C1 segment of cervical spinal cord (tissue), 14 donors: ENCODE measurements around the gene RPS6KA5.
"Not testable (repeated sequence)": the region's sequence is repeated elsewhere in the genome, so short reads cannot be mapped to it uniquely, and the experiment has no call there.

Experiments
- DNase-seq, 14 donors: peaks; one replicate each; lab custom pipeline; 2025; lab: John Stamatoyannopoulos, UW

Gene RPS6KA5

DNA sequence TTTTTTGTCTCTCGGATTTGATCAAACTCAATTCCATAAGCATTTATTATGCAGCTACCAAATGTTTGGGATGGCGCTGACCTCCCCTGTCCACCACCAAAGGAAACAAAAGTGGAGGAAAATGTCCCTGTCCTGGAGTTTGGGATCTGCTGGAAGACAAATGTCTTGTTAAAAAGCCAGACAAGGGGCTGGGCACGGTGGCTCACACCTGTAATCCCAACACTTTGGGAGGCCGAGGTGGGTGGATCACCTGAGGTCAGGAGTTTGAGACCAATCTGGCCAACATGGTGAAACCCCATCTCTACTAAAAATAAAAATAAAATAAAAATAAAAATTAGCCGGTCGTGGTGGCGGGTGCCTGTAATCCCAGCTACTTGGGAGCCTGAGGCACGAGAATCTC is 221.9 kb downstream of the RPS6KA5 start:
- DNase-seq = not testable (repeated sequence)

DNA sequence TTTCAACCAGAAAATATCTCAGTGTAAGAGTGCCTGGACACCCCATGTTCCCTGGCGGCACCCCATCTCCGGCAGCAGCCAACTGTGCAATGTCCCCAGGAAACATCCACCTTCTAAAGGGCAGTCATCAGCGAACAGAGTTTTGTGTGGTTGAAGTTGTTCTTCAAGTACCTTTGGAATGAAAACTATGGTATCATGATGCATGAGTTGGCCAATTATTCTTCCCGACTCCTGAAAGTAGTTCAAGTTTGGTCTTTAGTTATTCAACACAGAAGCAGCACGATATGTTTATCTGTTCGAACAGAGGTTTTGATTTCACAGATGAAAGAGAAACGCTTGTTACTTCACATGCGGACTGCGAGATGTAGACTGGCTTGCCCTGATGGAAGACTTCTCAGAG is 223.1 kb downstream of the RPS6KA5 start:
- no peak for DNase-seq

DNA sequence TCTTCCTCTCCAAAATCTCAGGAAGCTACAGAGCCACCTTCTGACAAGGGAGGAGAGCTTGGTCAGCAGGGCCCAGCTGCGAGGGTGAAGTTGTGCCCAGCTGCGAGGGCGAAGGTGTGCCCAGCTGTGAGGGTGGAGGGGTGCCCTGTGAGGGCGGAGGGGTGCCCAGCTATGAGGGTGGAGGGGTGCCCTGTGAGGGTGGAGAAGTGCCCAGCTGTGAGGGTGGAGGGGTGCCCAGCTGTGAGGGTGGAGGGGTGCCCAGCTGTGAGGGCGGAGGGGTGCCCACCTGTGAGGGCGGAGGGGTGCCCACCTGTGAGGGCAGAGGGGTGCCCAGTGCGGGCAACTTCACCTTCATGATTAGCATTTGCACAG is 223.8 kb downstream of the RPS6KA5 start:
- no peak for DNase-seq

DNA sequence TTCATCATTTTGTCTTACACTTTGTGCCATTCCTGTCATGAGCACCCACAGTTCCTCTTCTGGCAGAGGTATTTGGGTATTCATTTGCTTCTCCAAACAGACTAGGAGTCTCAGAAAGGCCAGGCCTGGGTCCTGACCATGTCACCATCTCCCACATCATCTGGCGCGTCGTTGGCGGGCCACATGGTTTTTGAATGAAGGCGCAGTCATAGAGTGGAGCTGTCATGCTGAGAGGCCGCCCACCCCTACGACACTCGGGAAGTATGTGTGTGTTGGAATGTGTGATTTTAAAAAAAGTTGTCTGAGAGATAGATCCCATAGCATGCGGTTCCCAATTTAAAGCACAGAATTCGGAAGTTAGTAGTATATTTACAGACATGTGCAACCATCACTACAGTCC is 228.6 kb downstream of the RPS6KA5 start:
- no peak for DNase-seq

DNA sequence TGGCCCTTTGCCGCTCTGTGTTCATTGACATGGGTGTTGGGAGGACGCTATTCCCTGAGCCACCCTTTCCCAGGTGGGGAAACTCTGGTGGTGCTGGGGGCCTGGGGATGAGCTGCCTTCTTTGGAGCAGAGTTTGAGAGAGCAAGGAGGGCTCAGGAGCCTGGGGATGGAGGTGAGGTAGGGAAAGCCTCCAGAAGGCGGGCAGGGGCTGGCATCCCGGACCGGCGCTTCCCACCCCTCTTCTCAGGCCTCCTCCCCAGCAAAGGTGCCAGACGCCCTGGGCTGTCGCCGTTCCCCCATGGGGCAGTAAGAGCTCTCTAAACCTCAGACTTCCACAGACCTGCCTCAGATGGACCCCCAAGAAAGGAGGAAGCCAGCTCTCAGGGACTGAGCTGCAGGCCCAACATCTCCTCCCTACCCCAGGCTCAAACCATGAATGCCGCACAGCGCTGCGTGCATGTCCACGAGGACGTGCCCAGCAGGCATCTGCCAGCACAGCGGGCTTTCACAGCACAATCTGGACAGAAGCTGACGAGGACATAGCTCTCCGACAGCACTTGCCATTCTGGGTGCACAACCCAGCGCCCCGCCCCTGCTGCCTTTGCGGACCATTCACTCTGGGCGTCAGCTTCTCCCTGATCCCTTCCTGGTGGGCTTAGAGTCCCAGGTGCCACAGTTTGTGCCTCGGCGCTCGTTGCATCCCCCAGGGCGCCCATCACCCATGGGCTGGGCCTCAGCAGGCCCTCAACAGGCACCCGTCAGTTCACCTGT is 229.3 kb downstream of the RPS6KA5 start:
- DNase-seq = no peak

DNA sequence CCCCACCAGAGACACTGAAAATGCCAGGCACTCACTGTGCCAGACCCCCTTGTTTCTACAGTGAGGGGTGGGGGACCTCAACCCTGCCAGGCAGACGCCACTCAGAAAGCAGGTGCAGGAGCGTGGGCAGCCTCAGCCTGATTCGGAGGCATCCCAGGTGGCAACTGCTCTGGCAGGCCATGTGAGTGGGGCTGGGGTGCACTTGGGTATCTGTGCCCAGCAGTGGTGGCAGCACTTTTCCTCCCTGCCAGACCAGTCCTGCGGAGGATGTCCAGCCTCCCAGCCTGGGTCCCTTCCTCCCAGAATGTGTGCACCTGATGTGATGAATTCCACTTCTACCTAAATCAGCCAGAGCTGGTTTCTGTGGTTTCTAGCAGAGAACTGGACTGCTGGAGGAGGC is 230.8 kb downstream of the RPS6KA5 start:
- DNase-seq = no peak

DNA sequence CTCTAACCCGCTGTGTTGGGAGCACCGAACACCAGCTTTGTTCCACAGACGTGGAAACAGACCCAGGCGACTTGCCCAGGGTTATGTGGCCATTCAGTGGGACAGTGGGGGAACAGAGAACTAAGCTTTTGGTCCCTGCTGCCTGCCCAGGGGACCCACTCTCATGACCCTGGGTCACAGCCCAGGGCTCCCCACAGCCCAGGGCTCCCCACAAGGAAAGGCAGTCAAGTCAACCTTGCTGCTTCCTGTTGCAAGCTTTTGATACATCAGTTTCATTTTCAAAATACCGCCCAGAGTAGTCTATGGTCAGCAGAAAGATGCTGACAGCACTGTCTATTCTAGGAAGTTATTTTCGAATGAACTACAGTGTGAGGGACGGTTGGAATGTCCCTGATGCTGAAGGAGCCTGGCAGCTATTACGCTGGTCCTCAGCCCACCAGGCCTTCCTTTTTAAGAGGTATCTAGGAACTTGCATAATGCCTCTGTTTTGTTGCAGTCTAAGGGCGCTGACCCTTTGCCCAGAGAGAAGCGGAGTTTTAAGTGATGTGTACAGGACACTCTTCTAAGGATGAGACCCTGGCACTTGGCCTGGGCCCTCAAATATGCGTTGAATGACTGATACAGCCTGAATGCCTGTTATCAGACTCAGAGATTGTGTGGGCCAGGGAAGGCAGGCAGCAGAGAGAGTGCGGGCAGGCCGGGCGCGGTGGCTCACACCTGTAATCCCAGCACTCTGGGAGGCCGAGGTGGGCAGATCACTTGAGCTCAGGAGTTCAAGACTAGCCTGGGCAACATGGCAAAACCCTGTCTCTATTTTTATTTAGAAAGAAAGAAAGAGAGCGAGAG is 231.6 kb downstream of the RPS6KA5 start:
- peak in 4 of 14 donors; percentile 31 to 57 (median 51) for DNase-seq

DNA sequence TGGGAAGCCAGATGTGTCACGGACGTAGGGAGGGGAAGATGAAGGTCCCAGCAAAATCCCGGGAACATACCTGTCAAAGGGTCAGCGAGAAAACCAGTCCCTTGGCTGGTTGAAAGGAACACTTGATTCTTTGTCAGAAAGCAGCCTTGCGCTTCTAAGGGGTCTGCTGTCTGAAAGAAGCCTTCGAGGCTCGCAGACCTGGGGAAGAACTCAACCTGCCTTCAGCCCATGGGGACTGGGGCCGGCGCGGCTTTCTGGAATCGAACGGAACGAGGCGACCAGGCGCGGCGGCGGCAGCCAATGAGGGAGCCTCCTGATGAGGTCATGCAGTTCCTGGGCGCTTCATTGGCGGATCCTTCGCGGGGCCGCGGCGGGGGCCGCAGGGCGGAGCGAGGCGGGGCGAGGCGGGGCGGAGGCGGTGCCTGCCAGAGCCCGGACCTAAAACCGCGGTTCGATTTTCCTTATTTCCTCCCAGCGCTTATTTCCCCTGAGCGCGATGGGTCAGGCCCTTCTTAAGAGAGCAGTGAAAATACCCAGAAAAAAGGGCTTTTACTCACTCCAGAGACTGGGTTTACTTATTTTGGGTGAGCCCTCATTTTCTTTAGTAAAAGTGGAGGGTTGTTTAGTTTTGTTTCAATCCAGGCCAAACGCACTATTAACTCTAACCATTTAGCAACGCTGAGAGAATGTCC is 232.4 kb downstream of the RPS6KA5 start:
- peak; percentile 77 to 94 (median 90) for DNase-seq

DNA sequence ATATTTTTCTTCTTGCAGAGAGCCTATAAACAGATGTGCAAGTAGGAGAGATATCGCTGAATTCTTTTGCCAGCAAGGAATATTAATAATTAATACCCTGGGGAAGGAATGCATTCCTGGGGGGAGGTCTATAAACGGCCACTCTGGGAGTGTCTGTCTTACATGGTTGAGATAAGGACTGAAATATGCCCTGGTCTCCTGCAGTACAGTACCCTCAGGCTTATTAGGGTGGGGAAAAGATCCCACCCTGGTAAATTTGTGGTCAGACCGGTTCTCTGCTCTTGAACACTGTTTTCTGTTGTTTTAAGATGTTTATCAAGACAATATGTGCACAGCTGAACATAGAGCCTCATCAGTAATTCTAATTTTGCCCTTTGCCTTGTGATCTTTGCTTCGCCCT is 236.9 kb downstream of the RPS6KA5 start:
- DNase-seq = not testable (repeated sequence)

DNA sequence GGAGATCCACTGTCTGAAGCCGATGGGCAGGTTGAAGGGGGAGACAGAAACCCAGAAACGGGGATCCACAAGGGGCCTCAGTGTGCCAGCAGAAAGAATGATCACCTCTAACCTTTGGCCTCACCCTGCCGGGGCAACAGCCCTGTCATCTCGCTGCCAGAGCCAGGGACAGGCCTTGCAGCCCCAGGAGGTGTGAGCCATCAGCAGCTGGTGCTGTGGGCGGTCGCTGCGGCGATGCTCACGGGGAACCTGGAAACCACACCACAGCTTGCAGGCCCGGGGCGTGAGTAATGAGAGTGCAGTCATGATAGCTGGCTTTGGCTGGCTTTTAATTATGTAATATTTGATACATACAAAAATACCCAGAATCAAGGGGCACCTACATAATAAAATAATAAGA is 239.5 kb downstream of the RPS6KA5 start:
- no peak for DNase-seq

DNA sequence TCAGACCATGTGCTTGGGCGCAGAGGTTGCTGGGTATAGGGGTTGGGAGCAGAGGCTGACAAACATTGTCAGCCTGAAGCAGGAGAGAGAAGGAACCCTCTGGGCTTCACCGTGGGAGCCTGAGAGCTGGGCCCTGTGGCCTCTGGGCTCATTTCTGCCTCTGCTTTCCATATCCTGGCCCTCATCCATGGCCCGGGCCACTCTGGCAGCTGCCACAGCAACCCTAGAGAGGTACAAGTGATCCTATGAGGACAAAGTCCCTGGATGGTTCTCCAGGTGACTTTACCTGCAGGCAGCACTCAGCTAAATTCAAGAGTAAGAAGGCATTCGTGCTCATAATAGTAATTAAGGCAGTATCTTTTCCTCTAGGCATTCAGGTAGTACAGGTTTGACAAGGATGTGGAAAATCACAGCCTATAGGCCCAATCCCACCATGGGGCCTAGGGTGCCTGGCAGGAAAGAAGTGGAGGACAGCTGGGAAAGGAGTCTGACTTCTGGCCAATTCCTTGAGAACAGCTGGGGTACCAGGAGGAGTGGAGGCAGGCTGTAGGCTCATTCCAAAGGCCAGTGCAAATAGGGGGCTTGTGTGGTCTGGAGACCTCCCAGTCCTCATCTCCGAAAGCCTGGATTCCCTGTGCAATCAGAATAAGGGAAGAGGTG is 240.6 kb downstream of the RPS6KA5 start:
- DNase-seq = no peak

DNA sequence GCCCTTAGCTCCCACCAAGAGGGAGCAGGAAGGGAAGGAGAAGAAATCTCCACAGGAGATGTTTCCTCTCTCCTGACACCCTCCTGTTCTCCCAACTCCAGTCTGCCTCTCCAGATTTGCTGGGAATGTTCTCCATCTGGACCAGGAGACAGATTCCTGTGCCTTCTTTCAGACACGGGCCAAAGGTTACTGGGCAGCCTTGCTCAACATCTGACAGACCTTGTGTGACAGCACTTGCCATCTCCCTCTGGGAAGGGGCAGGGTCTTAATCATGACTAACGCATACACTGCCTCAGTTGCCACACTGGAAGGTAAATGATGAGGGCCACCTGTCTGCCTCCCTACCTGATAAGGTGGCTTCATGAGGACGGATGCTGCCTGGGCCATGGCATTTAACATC is 241.7 kb downstream of the RPS6KA5 start:
- no peak for DNase-seq

DNA sequence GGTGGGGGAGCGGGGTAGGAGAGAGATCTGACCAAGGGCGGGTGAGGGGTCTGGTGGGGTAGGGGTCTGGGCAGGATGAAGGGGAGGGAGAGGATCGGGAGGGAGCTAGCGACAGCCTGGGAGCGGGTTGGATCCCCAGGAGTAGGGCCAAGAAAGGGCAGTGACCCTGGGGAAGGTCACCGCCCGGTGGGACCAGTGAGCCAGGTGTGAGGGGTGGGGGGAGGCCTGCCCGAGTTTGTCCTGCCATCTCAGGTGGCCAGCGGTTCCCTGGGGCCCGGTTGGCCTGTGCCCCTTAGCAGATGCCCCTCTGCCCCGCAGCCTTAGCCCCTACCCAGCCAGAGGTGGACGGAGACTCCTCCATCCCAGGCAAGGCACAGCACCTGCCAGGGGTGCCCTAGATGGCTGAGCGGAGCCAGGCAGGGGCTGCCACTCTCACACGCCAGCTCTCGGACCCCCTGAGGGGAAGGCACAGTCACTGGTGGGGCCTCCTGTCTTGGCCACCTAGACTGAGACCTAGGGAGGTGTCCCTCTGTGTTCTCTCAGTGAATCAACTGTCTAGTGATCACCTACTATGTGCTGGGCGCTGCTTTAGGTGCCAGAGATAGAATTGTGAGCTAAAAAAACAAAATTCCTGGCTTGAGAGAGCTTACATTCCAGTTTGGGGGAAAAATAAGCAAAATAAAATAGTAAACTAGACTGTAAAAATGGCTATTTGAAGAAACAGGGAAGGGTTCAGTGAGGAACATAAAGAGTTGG is 243.6 kb downstream of the RPS6KA5 start:
- DNase-seq = no peak

DNA sequence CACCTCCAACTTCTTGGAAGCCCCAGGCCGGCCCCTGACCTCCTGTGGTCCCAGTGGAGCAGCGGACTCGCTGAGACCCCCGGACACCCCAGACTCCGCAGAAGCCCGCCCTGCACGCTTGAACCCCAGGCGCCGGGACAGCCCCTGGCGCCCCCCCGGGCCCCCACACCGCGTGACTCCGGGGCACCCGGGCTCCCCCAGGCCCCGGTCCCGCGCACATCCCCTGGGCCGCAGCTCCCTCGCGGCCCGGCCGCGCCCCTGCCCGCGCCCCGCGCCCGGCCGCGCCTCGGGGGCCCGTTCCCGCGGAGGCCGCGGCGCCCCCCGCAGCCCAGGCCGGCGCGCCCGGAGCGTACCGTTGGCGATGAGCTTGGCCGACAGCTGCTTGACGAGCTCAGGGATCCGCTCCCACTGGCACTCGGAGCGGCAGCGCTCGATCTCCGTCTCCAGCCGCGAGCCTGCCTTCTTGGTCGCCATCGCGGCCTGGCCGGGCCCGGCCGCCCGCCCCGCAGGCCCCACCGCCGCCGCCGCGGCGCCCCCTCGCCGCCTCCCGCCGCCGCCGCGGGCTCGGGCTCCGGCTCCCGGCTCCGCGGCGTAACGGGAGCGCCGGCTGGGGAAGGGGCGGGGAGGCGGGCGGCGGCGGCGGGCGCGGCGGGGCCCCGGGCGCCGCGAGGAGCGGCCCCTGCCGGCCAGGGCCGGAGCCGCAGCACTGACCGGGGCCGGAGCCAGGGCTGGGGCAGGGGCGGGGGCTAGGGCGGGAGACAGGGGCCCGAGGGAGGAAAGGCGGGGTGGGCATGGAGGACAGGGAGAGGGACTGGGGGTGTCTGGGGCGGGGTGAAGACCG is 244.4 kb downstream of the RPS6KA5 start, which contains the start of gene TTC7B:
TSS of gene TTC7B (minus strand) at position 609 of the 841 bp plus-strand sequence. CDS start at position 474, 135 bp downstream.
- peak in 3 of 14 donors; percentile 39 to 57 (median 42) for DNase-seq

DNA sequence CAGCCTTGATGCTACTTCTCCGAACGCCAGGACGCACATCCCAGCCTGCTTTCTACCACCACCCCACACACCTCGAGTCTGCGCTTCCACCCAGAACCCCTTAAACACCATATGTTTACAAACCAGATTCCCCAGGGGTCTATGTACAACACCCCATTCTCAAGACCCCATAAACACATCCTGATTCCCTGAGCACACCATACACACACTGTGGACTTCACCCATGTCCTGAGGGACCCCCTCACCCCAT is 244.9 kb downstream of the RPS6KA5 start:
- DNase-seq = no peak

DNA sequence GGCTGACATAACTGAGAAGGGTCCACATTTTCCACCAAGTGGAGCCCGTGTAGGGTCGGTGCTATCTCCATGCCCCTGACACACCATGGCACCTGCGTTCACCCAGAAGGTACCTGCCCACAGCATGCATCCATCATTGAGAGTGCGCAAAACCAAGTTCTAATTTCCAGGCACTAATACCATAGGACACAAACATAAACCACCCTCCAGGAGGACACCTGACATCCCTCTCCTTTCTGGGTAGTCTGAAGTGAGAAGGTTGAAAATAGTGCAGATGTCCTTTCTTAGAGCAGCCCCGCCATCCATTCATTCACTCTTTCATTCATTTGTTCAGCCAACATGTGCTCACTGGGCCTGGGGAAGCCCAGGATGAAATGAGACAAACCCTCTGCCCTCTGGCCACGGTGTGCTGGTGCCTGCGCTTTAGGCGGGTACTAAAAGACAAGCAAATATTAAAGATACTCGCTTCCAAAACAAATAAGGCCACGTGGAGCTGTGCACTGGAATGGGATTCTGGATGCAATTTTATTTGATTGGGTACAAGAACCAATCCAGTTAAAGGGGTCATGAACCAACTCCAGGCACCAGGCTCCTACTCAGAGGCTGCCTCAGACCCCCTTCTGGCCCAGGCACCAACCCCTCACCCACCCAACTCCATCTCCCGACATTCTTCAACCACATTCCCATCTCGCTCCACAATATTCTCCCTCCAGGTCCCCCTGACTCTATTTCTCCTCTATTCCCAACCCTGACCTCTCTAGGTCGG is 245.5 kb downstream of the RPS6KA5 start:
- DNase-seq = no peak

DNA sequence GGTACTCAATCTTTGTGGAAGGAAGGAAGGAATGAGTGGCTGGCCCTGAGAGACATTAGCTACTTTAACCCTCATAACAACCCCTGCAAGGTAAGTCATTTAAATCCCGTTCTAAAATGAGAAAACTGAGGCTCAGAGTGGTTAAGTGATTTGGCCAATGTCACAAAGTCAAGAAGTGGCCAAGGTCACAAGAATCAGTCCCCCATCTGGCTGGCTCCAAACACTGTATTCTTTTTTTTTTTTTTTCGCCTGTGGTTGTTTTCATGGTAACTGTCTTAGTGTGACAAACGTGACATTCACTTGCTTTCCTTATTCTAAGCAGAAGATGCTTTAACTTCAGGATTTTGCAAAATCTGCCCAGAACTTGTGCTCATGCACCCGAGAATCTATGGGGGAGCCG is 247.0 kb downstream of the RPS6KA5 start:
- DNase-seq = no peak

DNA sequence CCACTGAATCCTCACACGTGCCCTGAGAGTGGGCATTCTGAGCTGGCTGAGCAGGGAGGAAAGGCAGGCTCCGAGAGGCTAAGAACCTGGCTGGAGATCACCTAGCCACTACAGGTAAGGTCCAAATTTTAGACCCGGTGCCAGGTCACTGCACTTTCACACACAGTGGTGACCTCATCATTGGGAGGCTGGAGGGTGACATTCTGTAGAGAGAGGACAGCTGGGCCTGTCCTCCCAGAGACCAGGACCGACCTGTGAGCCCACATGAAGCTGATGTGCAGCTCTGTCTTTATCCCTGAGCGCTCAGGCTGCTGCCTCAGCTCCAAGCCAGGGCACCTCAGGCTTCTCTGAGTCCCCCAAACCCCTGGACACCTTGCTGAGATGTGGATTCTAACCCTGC is 248.3 kb downstream of the RPS6KA5 start:
- DNase-seq = no peak

DNA sequence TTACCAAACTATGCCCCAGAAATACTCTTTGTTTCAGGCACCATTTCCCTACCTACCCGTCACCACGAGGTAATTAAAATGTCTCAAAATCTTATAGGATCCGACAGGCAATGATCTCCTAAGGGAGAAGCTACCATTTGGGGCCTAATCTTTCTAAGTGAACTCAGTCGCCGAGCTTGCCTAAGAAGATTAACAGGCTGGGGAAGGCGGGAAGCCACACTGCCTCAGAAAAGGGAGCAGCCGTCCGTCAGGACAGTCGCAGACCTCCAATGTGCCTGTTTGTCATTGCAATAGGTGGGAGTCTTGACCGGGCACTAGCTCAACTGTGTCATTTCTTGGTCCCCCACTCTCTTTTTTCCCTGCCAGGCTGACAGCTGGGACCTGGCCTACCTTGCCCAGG is 248.8 kb downstream of the RPS6KA5 start:
- no peak for DNase-seq

DNA sequence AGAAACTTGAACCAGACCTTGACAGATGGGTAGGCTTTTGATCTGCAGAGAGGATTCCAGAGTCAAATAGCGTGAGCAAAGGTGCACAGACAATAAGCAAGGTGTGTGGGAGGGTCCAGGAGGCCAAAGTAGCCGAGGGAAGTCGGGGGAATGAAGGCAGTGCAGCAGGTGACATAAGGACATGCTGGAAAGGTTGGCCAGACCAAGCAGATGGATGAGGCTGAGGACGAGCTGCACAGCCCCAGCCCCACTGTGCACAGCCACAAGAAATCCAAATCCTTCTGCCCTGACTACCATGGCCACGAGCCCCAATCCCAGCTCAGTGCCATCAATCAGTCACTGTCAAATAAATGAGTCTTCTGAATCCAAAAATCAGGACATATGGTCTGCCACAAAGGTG is 249.6 kb downstream of the RPS6KA5 start:
- DNase-seq = peak in 1 of 14 donors; percentile 60
